SIG-M5 treated with dmso at 0.1 percent for 504 hours (cell line): ENCODE data around the gene UNC13D.
"Not testable (repeated sequence)": the region's sequence is repeated elsewhere in the genome, so short reads cannot be mapped to it uniquely, and the experiment has no call there.

Source experiments
- DNase-seq: peaks from one replicate; lab custom pipeline; 2025; ENCODE audit not compliant: unreplicated experiment; lab: John Stamatoyannopoulos, UW

UNC13D gene

GRCh38 chr17:75807861-75808260 lies 36.3 kb downstream of the UNC13D start:
- no peak for DNase-seq

- no peak for DNase-seq
Measured at GRCh38 chr17:75806822-75807500, 37.2 kb downstream of the UNC13D start.

- no peak for DNase-seq
Measured at GRCh38 chr17:75803883-75804282, 40.3 kb downstream of the UNC13D start.

GRCh38 chr17:75799402-75799801 lies 44.8 kb downstream of the UNC13D start:
- no peak for DNase-seq

- no peak for DNase-seq
Measured at GRCh38 chr17:75795820-75796607, 48.2 kb downstream of the UNC13D start.

GRCh38 chr17:75793460-75793859 lies 50.7 kb downstream of the UNC13D start:
- DNase-seq: no peak

- no peak for DNase-seq
Measured at GRCh38 chr17:75791254-75791653, 53.0 kb downstream of the UNC13D start.

GRCh38 chr17:75785016-75785890 lies 59.0 kb downstream of the UNC13D start:
- peak; percentile 87 for DNase-seq

- DNase-seq: peak; percentile 100
Measured at GRCh38 chr17:75784473-75785015, 59.7 kb downstream of the UNC13D start, which contains the start of gene UNK. UNK (plus strand) TSS chr17:75784806; CDS start chr17:75784881, 75 bp downstream.

- no peak for DNase-seq
Measured at GRCh38 chr17:75783803-75784472, 60.3 kb downstream of the UNC13D start.

GRCh38 chr17:75783069-75783783 lies 61.0 kb downstream of the UNC13D start:
- DNase-seq: peak; percentile 99

- no peak for DNase-seq
Measured at GRCh38 chr17:75779987-75780889, 64.0 kb downstream of the UNC13D start.

- DNase-seq: peak; percentile 100
Measured at GRCh38 chr17:75779250-75779986, 64.8 kb downstream of the UNC13D start.

GRCh38 chr17:75778861-75779249 lies 65.3 kb downstream of the UNC13D start:
- peak; percentile 74 for DNase-seq

GRCh38 chr17:75778066-75778860 lies 65.9 kb downstream of the UNC13D start:
- DNase-seq: not testable (repeated sequence)

- DNase-seq: no peak
Measured at GRCh38 chr17:75777296-75777922, 66.8 kb downstream of the UNC13D start.
